ENCODE results near the gene COL5A1. TPM values are rescaled to one million over a fixed set of nuclear protein-coding genes. Genes with fewer than 3 reads are reported as not detected.

The COL5A1 gene
- total RNA-seq, 1 donor from 2014 or later: 99.6 TPM

DNA sequence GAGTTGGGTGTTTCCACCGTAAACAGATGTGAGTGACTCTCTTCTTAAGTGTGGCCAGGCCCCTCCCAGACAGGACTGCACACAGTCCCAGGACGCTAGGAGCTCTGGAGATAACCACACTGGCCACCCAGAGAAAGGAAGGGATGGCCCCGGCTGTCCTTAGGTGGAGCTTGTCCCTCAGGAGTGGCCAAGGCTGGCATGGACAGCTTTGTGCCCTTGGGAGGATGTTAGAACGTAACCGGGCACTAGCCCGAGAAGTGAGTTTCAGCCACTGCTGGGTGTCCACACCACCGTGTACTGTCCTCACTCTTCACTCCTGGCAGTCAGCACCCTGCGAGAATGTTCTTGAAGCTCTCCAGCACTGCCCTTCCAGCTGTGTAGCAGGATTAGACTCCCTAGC is 203.2 kb downstream of the COL5A1 start:
- Histone ChIP-seq H3K27ac (no peak overlapping the region), H3K4me1 (no peaks in the 10 kb centered on the region), H3K36me3 (peaks cover 38 to 44% of the 10 kb centered on the region in 2 donors), H3K27me3 (no peaks in the 10 kb centered on the region), H3K9me3 (no peaks in the 10 kb centered on the region), H3K4me3 (no peak overlapping the region)
- TF ChIP-seq, protein P1, sequence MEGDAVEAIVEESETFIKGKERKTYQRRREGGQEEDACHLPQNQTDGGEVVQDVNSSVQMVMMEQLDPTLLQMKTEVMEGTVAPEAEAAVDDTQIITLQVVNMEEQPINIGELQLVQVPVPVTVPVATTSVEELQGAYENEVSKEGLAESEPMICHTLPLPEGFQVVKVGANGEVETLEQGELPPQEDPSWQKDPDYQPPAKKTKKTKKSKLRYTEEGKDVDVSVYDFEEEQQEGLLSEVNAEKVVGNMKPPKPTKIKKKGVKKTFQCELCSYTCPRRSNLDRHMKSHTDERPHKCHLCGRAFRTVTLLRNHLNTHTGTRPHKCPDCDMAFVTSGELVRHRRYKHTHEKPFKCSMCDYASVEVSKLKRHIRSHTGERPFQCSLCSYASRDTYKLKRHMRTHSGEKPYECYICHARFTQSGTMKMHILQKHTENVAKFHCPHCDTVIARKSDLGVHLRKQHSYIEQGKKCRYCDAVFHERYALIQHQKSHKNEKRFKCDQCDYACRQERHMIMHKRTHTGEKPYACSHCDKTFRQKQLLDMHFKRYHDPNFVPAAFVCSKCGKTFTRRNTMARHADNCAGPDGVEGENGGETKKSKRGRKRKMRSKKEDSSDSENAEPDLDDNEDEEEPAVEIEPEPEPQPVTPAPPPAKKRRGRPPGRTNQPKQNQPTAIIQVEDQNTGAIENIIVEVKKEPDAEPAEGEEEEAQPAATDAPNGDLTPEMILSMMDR (IDR thresholded peaks at IDR 0.05): no peak
- intact Hi-C loops (cut with DNase I): no loop called here
- no peak for DNase-seq (ENCODE audit: low spot score in 2 of 2)

DNA sequence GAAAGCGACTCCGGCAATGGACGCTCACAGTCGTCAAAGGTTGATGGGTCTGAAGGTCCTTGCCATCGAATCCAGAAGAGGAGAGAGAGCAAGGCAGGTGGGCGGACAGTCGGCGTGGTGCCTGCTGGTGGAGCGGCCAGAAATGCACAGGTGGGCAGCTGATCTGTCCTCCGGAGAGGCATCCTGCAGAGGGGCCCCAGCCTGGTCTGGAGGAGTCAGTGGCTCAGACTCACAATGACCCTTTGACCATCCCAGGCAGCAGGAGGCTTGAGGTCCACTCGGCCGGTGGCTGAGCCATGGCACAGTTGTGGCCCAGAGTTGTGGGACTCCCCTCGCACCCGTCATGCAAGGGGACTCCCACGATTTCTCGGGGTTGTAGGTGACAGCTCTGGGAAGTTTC is 204.6 kb downstream of the COL5A1 start:
- no peaks in the 10 kb centered on the region for H3K9me3 ChIP-seq
- intact Hi-C loops (cut with DNase I): no loop called here
- no peak overlapping the region for H3K4me3 ChIP-seq
- H3K27ac ChIP-seq: no peak overlapping the region
- peaks cover 30% of the 10 kb centered on the region in 2 donors for H3K36me3 ChIP-seq
- no peak for DNase-seq (ENCODE audit: low spot score in 2 of 2)
- TF ChIP-seq, protein P1 (IDR thresholded peaks at IDR 0.05): no peak
- no peaks in the 10 kb centered on the region for H3K4me1 ChIP-seq
- H3K27me3 ChIP-seq: no peaks in the 10 kb centered on the region

DNA sequence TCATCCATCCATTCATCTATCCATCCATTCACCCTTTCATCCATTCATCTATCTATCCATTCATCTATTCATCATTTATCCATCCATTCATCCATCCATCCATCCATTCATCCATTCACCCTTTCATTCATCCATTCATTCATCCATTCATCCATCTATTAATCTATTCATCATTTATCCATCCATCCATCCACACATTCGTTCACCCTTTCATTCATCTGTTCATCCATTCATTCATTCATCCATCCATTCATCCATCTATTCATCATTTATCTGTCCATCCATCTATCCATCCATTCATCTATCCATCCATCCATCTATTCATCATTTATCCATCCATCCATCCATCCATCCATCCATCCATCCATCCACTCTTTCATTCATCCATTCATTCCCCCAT is 205.1 kb downstream of the COL5A1 start:
- H3K4me1 ChIP-seq: no peaks in the 10 kb centered on the region
- intact Hi-C loops (cut with DNase I): no loop called here
- DNase-seq (ENCODE audit: low spot score in 2 of 2): no peak
- no peak overlapping the region for H3K27ac ChIP-seq
- no peaks in the 10 kb centered on the region for H3K9me3 ChIP-seq
- peaks cover 25% of the 10 kb centered on the region in 2 donors for H3K36me3 ChIP-seq
- no peak overlapping the region for H3K4me3 ChIP-seq
- no peaks in the 10 kb centered on the region for H3K27me3 ChIP-seq
- TF ChIP-seq, protein P1 (IDR thresholded peaks at IDR 0.05): no peak

DNA sequence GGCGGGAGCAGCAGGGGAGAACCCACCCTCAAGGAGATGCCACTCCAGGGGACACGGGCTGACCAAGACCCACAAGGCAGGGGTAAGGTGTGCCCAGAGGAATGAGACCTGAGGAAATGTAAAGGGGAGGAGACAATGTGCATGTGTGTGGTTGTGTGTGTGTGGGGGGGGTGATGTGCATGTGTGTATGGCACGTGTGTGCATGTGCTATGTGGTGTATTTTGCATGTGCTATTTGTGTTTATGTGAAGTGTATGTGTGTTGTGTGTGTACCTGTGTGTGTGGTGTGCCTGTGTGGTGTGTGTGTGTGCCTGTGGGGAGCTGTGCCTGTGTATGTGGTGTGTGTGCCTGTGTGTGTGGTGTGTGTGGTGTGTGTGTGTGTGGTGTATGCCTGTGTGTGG is 205.5 kb downstream of the COL5A1 start:
- no peaks in the 10 kb centered on the region for H3K27me3 ChIP-seq
- H3K9me3 ChIP-seq: no peaks in the 10 kb centered on the region
- DNase-seq (ENCODE audit: low spot score in 2 of 2): no peak
- H3K27ac ChIP-seq: no peak overlapping the region
- peaks cover 21% of the 10 kb centered on the region in 2 donors for H3K36me3 ChIP-seq
- H3K4me1 ChIP-seq: no peaks in the 10 kb centered on the region
- intact Hi-C loops (cut with DNase I): no loop called here
- no peak overlapping the region for H3K4me3 ChIP-seq
- TF ChIP-seq, protein P1 (IDR thresholded peaks at IDR 0.05): no peak

DNA sequence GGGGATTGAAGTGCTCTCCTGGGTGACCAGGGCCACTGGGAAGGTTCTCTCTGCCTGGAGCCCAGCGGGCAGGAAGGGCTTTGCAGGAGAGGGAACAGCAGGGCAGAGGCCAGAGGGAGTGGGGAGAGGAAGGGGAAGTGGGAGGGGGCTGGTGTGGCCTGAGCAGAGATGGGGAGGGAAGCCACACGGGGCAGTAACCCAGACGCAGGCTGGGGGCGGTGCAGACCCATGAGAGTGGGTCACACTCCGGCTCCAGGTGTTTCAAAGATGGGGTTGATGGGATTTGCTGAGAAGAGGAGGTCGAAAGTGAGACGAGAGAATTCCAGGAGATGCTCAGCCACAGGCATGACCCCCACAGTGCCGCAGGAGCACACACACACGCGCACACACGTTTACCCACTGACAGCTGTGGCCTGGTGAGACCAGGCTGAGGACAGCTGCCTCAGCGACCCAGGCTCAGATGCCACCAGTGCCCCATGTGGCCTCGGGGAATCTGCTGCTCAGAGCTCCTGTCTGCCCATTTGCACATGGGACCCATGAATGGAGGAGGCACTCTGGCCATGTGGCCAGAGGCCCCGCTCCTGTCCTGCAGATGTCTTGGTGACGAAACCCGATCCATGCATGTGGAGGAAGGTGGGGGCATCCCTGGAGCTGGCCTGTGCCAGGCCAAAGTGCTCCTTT is 206.3 kb downstream of the COL5A1 start:
- TF ChIP-seq, protein P1 (IDR thresholded peaks at IDR 0.05): no peak
- Histone ChIP-seq H3K9me3 (no peaks in the 10 kb centered on the region), H3K4me1 (no peaks in the 10 kb centered on the region), H3K4me3 (no peak overlapping the region), H3K27me3 (no peaks in the 10 kb centered on the region), H3K27ac (no peak overlapping the region), H3K36me3 (peaks cover 13% of the 10 kb centered on the region in 2 donors)
- DNase-seq (ENCODE audit: low spot score in 2 of 2): no peak
- intact Hi-C loops (cut with DNase I): no loop called here

DNA sequence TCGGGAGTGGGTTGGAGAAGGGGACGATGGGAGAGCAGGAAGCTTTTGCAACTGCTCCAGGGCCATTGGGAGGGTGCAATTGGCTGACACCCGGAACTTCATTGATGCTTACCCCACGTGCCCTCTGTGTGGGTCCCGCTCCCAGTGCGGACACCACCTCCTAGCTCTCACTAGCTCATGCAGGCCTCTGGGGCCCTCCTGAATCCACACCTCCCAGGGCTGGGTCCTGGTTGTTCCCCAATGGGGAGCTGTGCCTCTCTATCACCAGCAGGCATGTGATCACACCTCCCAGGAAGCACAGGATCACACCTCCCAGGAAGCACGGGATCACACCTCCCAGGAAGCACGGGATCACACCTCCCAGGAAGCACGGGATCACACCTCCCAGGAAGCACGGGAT is 206.9 kb downstream of the COL5A1 start:
- intact Hi-C loops (cut with DNase I): no loop called here
- DNase-seq (ENCODE audit: low spot score in 2 of 2): no peak

More for the DNA sequence above, 206.9 kb downstream of the COL5A1 start:
- Histone ChIP-seq H3K27ac (no peak overlapping the region), H3K27me3 (no peaks in the 10 kb centered on the region), H3K4me3 (no peak overlapping the region), H3K36me3 (peaks cover 8 to 12% of the 10 kb centered on the region in 2 donors), H3K4me1 (no peaks in the 10 kb centered on the region), H3K9me3 (no peaks in the 10 kb centered on the region)
- TF ChIP-seq, protein P1 (IDR thresholded peaks at IDR 0.05): no peak
